Ovary (tissue), 3 donors: Measurements from ENCODE around the gene POFUT1.

Experiments used
- EP300 ChIP-seq: sonication (generic); formaldehyde crosslinking; IDR thresholded peaks from one replicate; pipeline ENCODE4 v1.6.1; 2017; ENCODE audit warnings: antibody characterized with exemption
- POLR2A ChIP-seq: fragments of 450-650 bp; IDR thresholded peaks from one replicate; pipeline ENCODE4 v1.6.1; 2017; ENCODE audit warnings: antibody characterized with exemption, mild to moderate bottlenecking, moderate library complexity
- TF ChIP-seq, protein P1 (sequence below), 3 donors: fragments of 450-650 bp in 2 of 3; fragments of 200-600 bp in 1 of 3; IDR thresholded peaks; one replicate each; pipeline versions ENCODE4 v1.5.1 to v1.8.0; 2016 to 2022; ENCODE audit warnings: antibody characterized with exemption in 3 of 3, mild to moderate bottlenecking in 1 of 3
- donor health status: DM: no; HTN: no; CAD: no.

DNA sequence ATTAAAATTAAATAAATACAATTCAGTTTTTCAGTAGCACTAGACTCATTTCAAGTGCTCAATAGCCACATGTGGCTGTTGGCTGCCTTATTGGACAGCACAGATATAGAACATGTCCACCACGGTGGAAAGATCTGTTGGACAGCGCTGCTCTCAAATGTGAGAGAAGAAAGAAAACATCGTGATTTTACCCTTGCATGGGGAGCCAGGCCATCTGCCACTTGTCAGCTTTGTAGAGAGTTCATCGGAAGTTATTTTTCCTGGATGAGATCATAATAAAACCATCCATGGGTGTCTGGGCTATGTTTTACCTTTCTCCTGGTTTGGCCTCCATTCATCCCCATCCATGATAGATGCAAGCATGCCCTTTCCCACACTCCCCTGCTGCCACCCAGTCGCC, 63.9 kb downstream of the POFUT1 start:
- no peak for TF ChIP-seq POLR2A
- TF ChIP-seq, protein P1, sequence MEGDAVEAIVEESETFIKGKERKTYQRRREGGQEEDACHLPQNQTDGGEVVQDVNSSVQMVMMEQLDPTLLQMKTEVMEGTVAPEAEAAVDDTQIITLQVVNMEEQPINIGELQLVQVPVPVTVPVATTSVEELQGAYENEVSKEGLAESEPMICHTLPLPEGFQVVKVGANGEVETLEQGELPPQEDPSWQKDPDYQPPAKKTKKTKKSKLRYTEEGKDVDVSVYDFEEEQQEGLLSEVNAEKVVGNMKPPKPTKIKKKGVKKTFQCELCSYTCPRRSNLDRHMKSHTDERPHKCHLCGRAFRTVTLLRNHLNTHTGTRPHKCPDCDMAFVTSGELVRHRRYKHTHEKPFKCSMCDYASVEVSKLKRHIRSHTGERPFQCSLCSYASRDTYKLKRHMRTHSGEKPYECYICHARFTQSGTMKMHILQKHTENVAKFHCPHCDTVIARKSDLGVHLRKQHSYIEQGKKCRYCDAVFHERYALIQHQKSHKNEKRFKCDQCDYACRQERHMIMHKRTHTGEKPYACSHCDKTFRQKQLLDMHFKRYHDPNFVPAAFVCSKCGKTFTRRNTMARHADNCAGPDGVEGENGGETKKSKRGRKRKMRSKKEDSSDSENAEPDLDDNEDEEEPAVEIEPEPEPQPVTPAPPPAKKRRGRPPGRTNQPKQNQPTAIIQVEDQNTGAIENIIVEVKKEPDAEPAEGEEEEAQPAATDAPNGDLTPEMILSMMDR (IDR thresholded peaks at IDR 0.05), result no peak
- TF ChIP-seq EP300, result no peak
